HepG2 (cell line): ENCODE measurements around the gene SPSB1. TPM values are rescaled to one million over a fixed set of nuclear protein-coding genes. Genes with fewer than 3 reads are reported as not detected.

ENCODE experiments used
- ATAC-seq: fragments of 200-7000 bp; cut with Tn5 transposase; 3 replicates; pipeline ENCODE4 v1.9.1; 2020; ENCODE audit warnings: mild to moderate bottlenecking, moderate library complexity
- BruUV-seq: library from RNA; stranded (reverse); fragments of 400-500 nt; replicated peaks from 2 replicates; lab custom pipeline; 2021; lab: Mats Ljungman, UMichigan
- CTCF ChIA-PET: fragments of 300-600 bp; formaldehyde crosslinking; extraction: SDS; loops from one replicate; lab custom pipeline; 2021; ENCODE audit warnings: low total read pairs, inconsistent platforms, low intra/inter-chr PET ratio; lab: Yijun Ruan, JAX
- POLR2A ChIA-PET: fragments of 350-600 bp; sonication (Branson Sonifier 250); formaldehyde crosslinking; loops from one replicate; lab custom pipeline; 2020; ENCODE audit warnings: antibody characterized with exemption, inconsistent platforms; lab: Yijun Ruan, JAX
- DNase-seq: peaks from one replicate; pipeline ENCODE4 v3.0.0-alpha.2; 2015; ENCODE audit warnings: low spot score
- FAIRE-seq: peaks from 3 replicates; lab custom pipeline; 2011; peaks lifted over from hg19 to GRCh38; lab: Jason Lieb, UNC
- H2AFZ ChIP-seq: one replicate; pipeline ENCODE4 v1.6.1; 2011; ENCODE audit warnings: low read length, inconsistent platforms
- H3K27ac ChIP-seq: fragments of 300-600 bp; 3 replicates; pipeline ENCODE4 v1.8.0; 2011; ENCODE audit warnings: mixed run types, mild to moderate bottlenecking, mixed read lengths, low read length, inconsistent platforms; ENCODE audit not compliant: insufficient read depth; ENCODE audit errors: extremely low read length
- H3K27me3 ChIP-seq, 2 experiments: fragments of 200-600 bp in 1 of 2; 2 replicates in 1 of 2; 3 replicates in 1 of 2; pipeline versions ENCODE4 v1.6.0 to v1.8.0; 2011; ENCODE audit warnings: low read length in 2 of 2, mild to moderate bottlenecking in 2 of 2, moderate library complexity in 2 of 2, inconsistent platforms in 1 of 2; ENCODE audit not compliant: insufficient read depth in 2 of 2, control insufficient read depth in 1 of 2
- H3K36me3 ChIP-seq, 2 experiments: fragments of 200-600 bp in 1 of 2; replicated peaks in 1 of 2; 2 replicates in 1 of 2; 3 replicates in 1 of 2; pipeline versions ENCODE4 v1.5.1 to v1.8.0; 2011; ENCODE audit warnings: low read length in 2 of 2, inconsistent platforms in 1 of 2; ENCODE audit not compliant: insufficient read depth in 2 of 2, control insufficient read depth in 1 of 2
- H3K4me1 ChIP-seq: 2 replicates; pipeline ENCODE4 v1.5.1; 2012; ENCODE audit warnings: low read length, inconsistent platforms; ENCODE audit not compliant: insufficient read depth
- H3K4me2 ChIP-seq: 2 replicates; pipeline ENCODE4 v1.6.0; 2011; ENCODE audit warnings: low read depth, low read length, inconsistent platforms
- H3K4me3 ChIP-seq, 3 experiments: fragments of 200-600 bp in 1 of 3; sonication (generic), shearing (Covaris generic) in 1 of 3; replicated peaks in 1 of 3; 2 replicates each; pipeline ENCODE4 v1.5.1; 2011 to 2016; ENCODE audit warnings: low read length in 3 of 3, inconsistent platforms in 2 of 3, low read depth in 2 of 3, mild to moderate bottlenecking in 2 of 3, control low read depth in 1 of 3, mixed read lengths in 1 of 3; ENCODE audit not compliant: insufficient read depth in 1 of 3
- H3K79me2 ChIP-seq: one replicate; pipeline ENCODE4 v1.6.1; 2011; ENCODE audit warnings: low read length, inconsistent platforms; ENCODE audit not compliant: insufficient read depth
- H3K9ac ChIP-seq: 2 replicates; pipeline ENCODE4 v1.6.0; 2011; ENCODE audit warnings: mild to moderate bottlenecking, low read depth, low read length, inconsistent platforms; ENCODE audit not compliant: insufficient read depth
- H3K9me3 ChIP-seq: 2 replicates; pipeline ENCODE4 v1.5.1; 2012; ENCODE audit warnings: mild to moderate bottlenecking, low read length
- H4K20me1 ChIP-seq: 2 replicates; pipeline ENCODE4 v1.6.0; 2011; ENCODE audit warnings: inconsistent platforms, mild to moderate bottlenecking, low read length, moderate library complexity; ENCODE audit not compliant: insufficient read depth
- BRD4 ChIP-seq: sonication (generic); formaldehyde crosslinking; IDR thresholded peaks from 2 replicates; pipeline ENCODE4 v1.4.0; 2020; ENCODE audit warnings: missing genetic modification reagents
- CC2D1A ChIP-seq: sonication (generic); formaldehyde crosslinking; IDR thresholded peaks from 2 replicates; pipeline ENCODE4 v1.8.1; 2023; ENCODE audit warnings: mild to moderate bottlenecking, missing genetic modification reagents
- FOXK1 ChIP-seq: sonication (generic); formaldehyde crosslinking; IDR thresholded peaks from 2 replicates; pipeline ENCODE4 v1.4.0; 2020; ENCODE audit warnings: low read depth, missing genetic modification reagents, borderline replicate concordance
- KAT2B ChIP-seq: fragments of 150-350 bp; IDR thresholded peaks from 2 replicates; pipeline ENCODE4 v1.6.1; 2014; ENCODE audit warnings: low read depth, low read length, borderline replicate concordance
- MIXL1 ChIP-seq: IDR thresholded peaks from 2 replicates; pipeline ENCODE4 v1.6.1; 2016
- THRA ChIP-seq: sonication (generic); formaldehyde crosslinking; IDR thresholded peaks from 2 replicates; pipeline ENCODE4 v1.4.0; 2020; ENCODE audit warnings: missing genetic modification reagents, borderline replicate concordance
- ZBED4 ChIP-seq: sonication (generic); formaldehyde crosslinking; IDR thresholded peaks from 2 replicates; pipeline ENCODE4 v1.4.0; 2020; ENCODE audit warnings: missing genetic modification reagents, borderline replicate concordance
- ZNF430 ChIP-seq: sonication (generic); formaldehyde crosslinking; IDR thresholded peaks from 2 replicates; pipeline ENCODE4 v1.9.0; 2021; ENCODE audit warnings: mild to moderate bottlenecking, missing genetic modification reagents
- ZNF451 ChIP-seq: sonication (generic); formaldehyde crosslinking; IDR thresholded peaks from 2 replicates; pipeline ENCODE4 v1.5.0; 2020; ENCODE audit warnings: mild to moderate bottlenecking, missing genetic modification reagents
- ZNF550 ChIP-seq: sonication (generic); formaldehyde crosslinking; IDR thresholded peaks from 2 replicates; pipeline ENCODE4 v1.4.0; 2020; ENCODE audit warnings: mild to moderate bottlenecking, missing genetic modification reagents, borderline replicate concordance
- ZNF567 ChIP-seq: sonication (generic); formaldehyde crosslinking; IDR thresholded peaks from 2 replicates; pipeline ENCODE4 v1.8.1; 2023; ENCODE audit warnings: mild to moderate bottlenecking, missing genetic modification reagents, borderline replicate concordance
- ZNF773 ChIP-seq: sonication (generic); formaldehyde crosslinking; IDR thresholded peaks from 2 replicates; pipeline ENCODE4 v1.4.0; 2020; ENCODE audit warnings: missing genetic modification reagents, borderline replicate concordance
- WGBS: methylation state at CpG from one replicate; pipeline ENCODE4 v1.1.6; 2017; ENCODE audit warnings: low lambda C conversion rate; 5-methylcytosine and 5-hydroxymethylcytosine counted together
- in situ Hi-C: cut with HindIII; loops from 2 replicates; pipeline ENCODE4 v1.10.0; 2017; ENCODE audit warnings: low pct_unique_long_range_greater_than_20kb; ENCODE audit not compliant: extremely low pct_ligation_motif_present
- intact Hi-C: fragments of 100-400 bp; cut with micrococcal nuclease; formaldehyde crosslinking; loops from one replicate; pipeline ENCODE4 v1.10.0; 2022; ENCODE audit not compliant: unreplicated experiment
- polyA plus RNA-seq, 8 experiments: library from polyadenylated mRNA; depleted of rRNA in 3 of 8; stranded (reverse) in 7 of 8; unstranded in 1 of 8; fragments of >200 nt; fragmentation: Illumina TruSeq in 4 of 8; extraction: Trizol in 4 of 8; gene quantifications; 2 replicates each; pipeline versions ENCODE4 v1.2.1 to v1.2.3, GENCODE V29; 2011 to 2016; ENCODE audit warnings: low read depth in 4 of 8, missing spikeins in 1 of 8, mixed read lengths in 1 of 8; ENCODE audit not compliant: insufficient read depth in 1 of 8
- total RNA-seq, 5 experiments: library from RNA; depleted of rRNA; stranded (reverse); fragments of >200 nt; fragmentation: Illumina TruSeq; extraction: Trizol; gene quantifications; 2 replicates each; pipeline ENCODE4 v1.2.3, GENCODE V29; 2016; ENCODE audit warnings: low read depth in 1 of 5
- TF ChIP-seq, protein P1 (sequence below): sonication (generic); formaldehyde crosslinking; IDR thresholded peaks from 2 replicates; pipeline ENCODE4 v1.4.0; 2020; ENCODE audit warnings: missing genetic modification reagents
- TF ChIP-seq, protein P2 (sequence below): sonication (generic); formaldehyde crosslinking; IDR thresholded peaks from 2 replicates; pipeline ENCODE4 v1.4.0; 2020; ENCODE audit warnings: mild to moderate bottlenecking, missing genetic modification reagents

The SPSB1 gene
- total and polyA plus RNA-seq, 2 of the 13 experiments (the other 11 are each of a cell fraction or from before 2014, with no cell fraction given) = 5.0 to 8.0 TPM

- no peak overlapping the region for H2AFZ ChIP-seq
- peak overlapping the region; percentile 18 to 59 (median 34); a peak in 3 of 6 replicates for H3K4me3 ChIP-seq
- DNase-seq (no peak), ATAC-seq (peak; percentile 59), FAIRE-seq (no peak)
- no peaks in the 10 kb centered on the region for H3K9me3 ChIP-seq
- no TSS peak for BruUV-seq
- in situ Hi-C loops = no loop called here
- peaks cover 3 to 17% of the 10 kb centered on the region in 2 experiments; a peak in 3 of 5 replicates for H3K27me3 ChIP-seq
- no peak overlapping the region for H3K9ac ChIP-seq
- no peak overlapping the region for H3K27ac ChIP-seq
- H3K36me3 ChIP-seq = no peaks in the 10 kb centered on the region
- WGBS = 4% methylated on average over 14 of the region's 17 CpGs
- no peaks in the 10 kb centered on the region for H4K20me1 ChIP-seq
- intact Hi-C loops = no loop called here
- no peaks in the 10 kb centered on the region for H3K79me2 ChIP-seq
- H3K4me1 ChIP-seq = peaks cover 32% of the 10 kb centered on the region
- CTCF ChIA-PET = no interaction called here
- H3K4me2 ChIP-seq = peak overlapping the region; percentile 78
- POLR2A ChIA-PET = interaction anchor here (1.0 to 2.5 kb wide), 4 partner anchors 13 to 25 kb away, joined by 3 to 13 read pairs (median 4); no protein-coding TSS in a partner anchor
- TF ChIP-seq MIXL1 (CRISPR knock-in tag) (no peak), ZNF773 (CRISPR knock-in tag) (no peak), BRD4 (CRISPR knock-in tag) (no peak), ZNF451 (no peak), ZBED4 (CRISPR knock-in tag) (no peak), ZNF567 (no peak), FOXK1 (CRISPR knock-in tag) (no peak), ZNF550 (no peak), KAT2B (no peak), THRA (CRISPR knock-in tag) (peak; percentile 54; the same call in 1 of the 2 replicates), CC2D1A (CRISPR knock-in tag) (no peak), ZNF430 (CRISPR knock-in tag) (no peak)
- TF ChIP-seq, protein P1, sequence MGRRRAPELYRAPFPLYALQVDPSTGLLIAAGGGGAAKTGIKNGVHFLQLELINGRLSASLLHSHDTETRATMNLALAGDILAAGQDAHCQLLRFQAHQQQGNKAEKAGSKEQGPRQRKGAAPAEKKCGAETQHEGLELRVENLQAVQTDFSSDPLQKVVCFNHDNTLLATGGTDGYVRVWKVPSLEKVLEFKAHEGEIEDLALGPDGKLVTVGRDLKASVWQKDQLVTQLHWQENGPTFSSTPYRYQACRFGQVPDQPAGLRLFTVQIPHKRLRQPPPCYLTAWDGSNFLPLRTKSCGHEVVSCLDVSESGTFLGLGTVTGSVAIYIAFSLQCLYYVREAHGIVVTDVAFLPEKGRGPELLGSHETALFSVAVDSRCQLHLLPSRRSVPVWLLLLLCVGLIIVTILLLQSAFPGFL (CRISPR knock-in tag) = no peak
- TF ChIP-seq, protein P2, sequence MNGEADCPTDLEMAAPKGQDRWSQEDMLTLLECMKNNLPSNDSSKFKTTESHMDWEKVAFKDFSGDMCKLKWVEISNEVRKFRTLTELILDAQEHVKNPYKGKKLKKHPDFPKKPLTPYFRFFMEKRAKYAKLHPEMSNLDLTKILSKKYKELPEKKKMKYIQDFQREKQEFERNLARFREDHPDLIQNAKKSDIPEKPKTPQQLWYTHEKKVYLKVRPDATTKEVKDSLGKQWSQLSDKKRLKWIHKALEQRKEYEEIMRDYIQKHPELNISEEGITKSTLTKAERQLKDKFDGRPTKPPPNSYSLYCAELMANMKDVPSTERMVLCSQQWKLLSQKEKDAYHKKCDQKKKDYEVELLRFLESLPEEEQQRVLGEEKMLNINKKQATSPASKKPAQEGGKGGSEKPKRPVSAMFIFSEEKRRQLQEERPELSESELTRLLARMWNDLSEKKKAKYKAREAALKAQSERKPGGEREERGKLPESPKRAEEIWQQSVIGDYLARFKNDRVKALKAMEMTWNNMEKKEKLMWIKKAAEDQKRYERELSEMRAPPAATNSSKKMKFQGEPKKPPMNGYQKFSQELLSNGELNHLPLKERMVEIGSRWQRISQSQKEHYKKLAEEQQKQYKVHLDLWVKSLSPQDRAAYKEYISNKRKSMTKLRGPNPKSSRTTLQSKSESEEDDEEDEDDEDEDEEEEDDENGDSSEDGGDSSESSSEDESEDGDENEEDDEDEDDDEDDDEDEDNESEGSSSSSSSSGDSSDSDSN (CRISPR knock-in tag) = 0 out of 2 replicates have a peak, but pooled peaks have one; percentile 11
Measured at GRCh38 chr1:9413071-9413876, 120.6 kb downstream of the SPSB1 start.
